ENCODE measurements around the gene MEIS2.

MEIS2 gene

DNA sequence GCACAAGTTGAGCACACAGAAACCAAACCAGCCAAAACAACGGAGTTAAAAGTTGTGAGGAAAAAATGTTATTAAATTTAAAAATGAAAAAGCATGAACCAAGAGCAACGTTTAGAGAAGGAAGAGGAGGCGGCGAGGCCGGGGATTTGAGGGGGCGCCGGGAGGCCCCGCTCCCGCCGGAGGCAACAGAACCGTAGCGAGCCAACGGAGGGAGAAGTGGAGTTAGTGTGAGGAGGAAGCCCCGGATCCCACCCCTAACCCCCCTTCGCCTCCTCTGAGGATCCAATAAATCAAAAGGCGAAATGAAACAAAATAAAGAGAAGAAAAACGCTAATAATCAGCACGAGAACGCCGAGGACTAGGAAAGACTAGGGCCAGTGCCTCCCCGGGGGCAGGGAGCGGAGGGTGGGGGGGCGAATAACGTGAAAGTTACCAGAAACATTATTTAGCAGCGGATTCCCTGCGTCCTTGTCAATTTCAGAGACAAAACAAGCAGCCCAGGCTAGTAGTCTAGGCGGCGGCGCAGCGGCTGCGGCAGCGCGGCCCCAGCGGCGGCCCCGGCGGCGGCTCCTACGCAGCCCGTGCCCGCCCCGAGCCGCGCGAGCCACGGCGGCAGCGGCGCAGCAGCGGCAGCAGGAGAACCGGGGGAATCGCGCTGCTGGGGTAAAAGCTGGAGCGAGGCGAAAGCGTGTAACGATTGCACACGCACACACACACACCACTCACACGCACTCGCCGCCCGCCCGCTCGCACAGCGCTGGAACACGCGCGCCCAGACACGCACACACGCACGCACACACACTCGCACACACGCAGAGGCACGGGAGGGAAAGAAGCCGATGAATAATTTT lies 1.7 kb downstream of the MEIS2 start:
- no peak for DNase-seq (ENCODE audit: low read depth, low spot score)

DNA sequence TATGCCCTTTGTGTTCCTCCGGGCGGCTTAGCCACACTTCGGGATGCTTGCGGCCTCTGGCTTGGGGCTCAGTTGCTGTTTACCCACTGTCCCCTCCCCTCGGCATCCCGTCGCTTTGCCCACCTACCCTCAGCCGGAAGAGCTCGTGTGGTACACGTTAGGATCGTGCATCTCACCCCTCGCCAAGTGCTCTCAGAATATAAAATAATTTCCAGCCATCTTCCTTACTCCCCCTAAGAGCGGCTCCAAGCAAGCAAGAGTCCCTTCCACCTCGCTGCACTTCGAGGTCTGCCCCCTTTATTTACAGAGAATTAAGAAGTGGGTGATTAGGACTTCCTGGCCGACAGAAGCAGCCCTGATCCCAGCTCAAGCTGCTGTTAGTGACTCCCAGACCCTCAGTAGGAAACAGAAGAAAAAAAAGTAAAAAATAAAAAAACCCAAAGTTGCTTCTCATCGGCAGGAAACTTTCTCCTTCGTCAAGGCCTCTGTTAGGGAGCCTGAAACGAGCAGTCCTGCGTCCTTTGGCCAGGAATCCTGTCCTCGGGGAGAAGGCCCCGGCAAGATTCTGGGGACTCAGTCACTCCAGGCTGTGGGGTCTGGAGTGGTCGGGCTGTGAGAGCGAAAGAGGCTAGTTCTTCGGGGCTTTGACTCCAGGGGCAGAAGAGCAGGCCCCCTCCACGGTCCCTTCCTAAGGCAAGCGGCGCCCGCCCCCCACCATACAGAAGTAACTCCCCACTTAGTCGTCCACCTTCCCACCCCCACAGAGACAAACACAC lies 3.0 kb downstream of the MEIS2 start:
- no peak for DNase-seq (ENCODE audit: low read depth, low spot score)

DNA sequence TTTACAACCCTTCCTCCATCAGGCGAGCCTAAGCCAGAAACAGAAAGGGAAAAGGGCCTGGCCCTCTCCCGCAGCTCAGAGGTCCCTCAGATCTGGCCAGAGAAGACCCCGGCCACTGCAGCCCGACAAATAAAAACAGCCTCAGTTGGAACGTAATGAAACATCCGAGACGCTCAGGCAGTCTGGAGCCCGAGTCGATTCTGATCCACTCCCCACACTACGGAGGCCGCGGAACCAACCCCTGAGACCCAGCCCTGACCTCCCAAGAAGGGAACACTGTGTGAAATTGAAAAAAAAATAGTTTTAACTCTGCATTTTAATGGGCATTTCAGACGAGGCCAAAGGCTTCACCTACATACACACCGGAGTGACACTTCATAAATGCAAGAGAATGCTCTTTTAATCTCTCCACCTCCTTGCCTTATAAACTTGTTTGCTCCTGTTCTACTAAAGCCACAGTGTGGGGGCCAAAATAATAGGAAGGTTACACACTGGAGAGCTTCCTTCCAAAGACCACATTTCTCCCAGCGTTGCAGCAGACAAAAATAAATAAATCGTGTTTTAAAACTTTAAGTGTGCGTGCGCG lies 3.7 kb downstream of the MEIS2 start:
- no peak for DNase-seq (ENCODE audit: low read depth, low spot score)

DNA sequence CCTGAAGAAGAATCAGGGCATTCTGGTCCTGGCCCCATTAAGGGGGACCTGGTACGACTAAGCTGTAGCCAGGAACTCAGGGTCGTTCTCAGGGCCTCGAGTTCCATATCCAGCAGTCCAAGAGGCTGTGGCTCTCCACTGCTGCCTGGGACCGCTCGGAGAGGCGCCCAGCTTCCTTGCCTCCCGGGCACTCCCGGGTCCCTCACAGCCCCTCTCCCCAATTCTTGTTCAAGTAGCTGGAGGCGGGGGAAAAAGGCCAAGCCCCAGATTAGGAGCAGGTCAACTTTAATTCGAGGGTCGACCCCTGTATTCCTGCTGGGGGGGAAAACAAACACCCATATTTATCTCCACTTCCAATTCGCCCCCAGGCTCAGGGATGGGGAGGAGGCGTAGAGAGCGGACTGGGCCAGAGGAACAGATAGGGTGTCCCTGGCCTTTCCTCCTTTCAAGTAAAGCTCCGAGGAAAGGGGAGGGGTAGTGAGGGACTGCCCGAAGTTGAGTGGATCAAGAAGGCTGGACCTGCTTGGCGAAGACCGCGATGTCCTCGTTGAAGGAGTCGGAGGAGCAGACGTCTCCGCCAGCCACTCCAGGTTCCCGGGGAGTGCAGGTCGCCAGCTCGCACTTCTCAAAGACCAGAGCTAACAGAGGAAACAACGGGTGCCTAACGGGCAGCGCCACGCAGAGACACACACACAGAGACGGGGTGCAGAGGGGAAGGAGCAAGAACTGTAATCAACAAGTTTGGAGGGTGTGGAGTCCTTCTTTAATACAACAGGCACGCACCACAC lies 4.4 kb downstream of the MEIS2 start:
- no peak for DNase-seq (ENCODE audit: low read depth, low spot score)

DNA sequence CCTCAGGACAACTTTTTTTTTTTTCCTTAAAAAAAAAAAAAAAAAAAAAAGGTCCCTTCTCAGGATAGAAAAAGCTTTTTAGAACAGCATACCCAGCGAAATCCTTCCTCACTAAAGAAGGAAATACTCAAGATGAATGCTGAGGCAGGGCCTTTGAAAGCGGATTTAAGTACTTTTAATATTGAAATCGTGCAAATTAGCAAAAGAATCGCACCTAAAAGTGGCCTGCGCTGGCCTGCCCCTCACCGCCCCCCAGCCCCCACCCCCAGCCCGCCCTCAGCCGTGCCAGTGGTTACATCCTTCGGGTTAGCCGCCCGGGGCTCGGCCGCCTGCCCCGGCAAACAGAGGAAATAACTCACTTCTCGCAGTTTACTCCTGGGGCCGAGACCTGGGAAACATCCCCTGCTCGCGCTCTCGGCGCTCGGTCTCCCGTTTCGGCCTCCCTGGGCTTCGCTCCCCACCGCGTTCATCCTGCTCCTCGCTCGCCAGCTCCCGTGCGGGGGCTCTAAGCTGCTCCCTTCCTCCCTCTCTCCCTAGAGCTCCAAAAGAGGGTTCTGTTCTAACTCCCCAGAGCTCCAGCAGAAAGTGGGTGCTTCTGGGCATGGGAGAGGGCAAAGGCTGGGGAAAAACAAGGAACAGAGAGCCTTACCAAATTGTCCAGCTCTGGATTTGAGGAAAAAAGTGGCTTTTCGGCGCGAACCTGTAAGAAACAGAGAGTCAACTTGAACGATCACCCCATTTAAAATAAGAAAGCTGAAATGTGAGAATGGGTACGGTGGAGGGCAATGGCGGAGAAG lies 5.2 kb downstream of the MEIS2 start:
- DNase-seq (ENCODE audit: low read depth, low spot score): no peak

DNA sequence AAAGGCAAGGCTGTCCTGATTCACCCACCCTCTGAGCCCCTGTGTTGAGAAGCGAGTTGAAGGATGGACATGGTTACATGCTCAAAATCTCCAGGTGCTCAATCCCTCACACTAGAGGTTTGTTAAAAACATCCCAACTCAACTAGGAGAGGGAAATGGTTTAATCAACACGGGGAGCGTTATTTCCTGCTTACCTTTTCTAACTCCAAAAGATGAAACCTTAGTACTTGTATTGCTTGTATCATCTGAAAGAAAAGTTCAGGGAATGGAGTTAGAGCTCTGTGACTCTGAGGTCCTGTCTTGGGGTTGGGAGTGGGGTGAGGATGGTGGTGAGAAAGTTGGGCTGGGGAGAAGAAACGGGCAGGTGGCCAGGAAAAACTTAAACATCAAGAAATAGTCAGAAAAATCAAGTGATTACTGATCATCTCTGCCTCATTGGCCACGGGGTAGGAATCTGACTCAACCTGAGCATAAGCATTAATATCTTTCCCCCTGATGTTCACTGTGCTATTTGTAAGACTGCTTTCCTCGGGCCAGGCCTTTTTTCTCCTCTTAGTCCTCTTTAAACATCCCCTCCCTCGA lies 5.9 kb downstream of the MEIS2 start:
- DNase-seq (ENCODE audit: low read depth, low spot score): no peak

DNA sequence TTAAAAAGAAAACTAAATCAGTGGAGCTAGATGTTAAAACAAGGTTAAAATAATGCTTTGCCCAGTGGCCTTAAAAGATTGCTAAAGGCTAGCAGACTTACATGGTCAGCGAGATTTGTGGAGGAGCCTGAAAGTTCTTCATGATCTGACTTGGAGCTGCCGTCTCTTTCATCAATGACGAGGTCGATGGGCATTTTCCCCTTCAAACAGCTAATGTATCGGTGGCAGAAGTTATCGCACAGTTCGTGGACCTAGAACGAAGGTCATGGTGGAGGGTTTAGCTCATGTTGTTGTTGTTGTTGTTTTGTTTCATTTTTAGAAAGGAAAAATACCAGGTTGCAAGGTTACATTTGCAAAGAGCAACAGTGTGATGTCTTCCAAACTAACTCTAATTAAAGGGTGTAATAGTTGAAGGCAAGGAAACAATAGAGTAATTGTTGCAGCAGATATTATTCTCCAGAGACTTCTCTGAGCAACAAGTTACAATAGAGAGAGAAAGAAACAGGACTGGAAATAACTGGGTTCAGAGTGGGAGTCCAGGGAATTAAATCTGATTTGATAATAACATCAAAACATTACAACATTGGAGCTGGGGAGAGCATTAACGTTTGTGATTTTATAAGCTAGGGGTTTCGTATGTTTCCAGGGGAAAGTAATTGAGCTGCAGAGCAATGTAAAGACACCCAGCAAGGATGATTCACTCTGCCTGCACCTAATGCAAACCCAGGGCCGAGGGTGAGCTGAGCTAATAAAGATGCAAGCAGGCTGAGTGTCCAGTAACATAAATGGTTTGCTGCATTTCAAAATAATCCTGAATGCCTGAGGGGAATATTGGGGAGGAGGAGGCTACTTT lies 6.6 kb downstream of the MEIS2 start:
- DNase-seq (ENCODE audit: low read depth, low spot score): no peak

DNA sequence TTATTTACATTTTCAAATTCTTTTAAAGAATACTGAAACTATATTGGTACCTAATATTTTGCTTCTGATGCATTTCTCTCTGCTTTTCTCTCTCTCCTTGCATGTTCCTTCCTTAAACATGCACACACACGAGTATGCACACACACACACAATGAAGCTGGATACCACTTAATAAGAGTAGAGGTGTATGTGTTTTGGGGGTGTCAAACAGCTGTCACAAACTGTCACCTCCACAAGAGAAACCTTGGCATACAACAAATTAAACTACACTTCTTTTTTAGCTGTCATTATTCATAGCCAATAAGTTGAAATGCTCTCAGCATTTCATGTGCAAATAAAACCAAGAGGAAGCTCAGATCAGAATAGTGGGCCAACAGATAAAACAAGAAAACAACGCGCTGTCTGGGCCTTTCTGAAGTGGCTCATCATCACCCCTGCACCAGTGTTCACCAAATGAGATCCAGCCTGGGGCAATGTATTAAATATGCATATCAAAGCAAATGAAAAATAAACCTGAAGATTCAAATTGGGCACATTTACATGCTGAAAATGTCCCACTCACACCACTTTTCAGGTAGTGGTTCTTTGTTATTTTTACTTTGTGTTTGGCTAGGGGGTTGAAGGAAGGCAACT lies 9.7 kb downstream of the MEIS2 start:
- DNase-seq (ENCODE audit: low read depth, low spot score): no peak

DNA sequence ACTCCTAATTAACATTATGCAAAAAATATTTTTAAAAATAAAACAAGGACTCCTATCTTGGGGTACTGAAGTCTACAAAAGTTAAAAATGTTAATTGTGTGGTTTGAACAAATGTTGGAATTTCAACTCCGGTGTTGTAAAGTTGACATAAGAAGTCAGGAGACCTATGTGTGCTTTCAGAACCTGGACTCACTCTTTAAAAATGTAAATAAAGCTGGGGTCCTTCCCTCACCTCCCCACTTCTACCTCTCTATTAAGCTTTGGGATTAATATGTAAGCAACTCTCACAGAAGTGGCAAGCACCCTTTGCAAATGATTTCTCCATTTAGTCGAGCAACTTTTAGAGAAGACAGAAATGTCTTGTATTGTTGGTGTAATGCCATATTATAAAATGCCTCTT lies 11.9 kb downstream of the MEIS2 start:
- no peak for DNase-seq (ENCODE audit: low read depth, low spot score)

DNA sequence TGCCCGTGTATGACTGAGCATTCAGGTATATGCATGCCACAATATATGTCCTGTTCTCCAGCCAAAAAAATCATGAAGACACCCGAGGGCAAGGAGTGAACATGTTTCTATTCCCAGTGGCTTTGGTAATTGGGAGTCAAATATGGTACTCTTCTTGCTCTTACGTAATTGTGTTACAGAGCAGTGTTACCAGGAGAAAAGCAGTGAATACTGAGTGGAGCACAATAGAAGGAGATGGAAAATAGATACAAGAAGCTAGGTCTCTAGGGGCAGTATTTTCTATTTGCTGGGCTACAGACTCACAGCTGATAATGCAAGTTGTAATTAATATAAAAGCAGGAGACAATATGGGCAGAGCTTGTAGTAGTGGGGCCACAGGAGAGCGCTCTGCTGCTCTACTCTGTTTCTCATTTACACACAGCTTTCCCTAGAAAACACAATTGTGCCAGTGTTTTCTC lies 13.2 kb downstream of the MEIS2 start:
- DNase-seq (ENCODE audit: low read depth, low spot score): no peak

DNA sequence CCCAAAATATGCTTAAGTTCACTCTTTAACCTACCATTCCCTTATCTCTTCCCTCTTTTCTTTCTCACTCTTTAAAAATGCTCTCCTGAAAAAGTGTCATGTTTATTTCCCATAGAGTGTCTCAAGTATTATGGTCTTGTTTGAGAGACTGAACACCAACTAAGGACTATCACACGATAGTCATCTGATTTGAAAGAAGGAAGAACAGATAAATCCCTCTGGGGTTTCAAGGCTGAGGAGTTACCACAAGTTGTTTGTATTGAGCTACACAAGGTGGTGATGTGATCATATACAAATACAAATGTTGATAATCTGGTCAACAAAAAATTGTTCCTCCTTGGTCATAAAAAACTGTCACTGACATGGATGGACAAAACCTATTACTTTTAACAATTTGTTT lies 13.8 kb downstream of the MEIS2 start:
- no peak for DNase-seq (ENCODE audit: low read depth, low spot score)

DNA sequence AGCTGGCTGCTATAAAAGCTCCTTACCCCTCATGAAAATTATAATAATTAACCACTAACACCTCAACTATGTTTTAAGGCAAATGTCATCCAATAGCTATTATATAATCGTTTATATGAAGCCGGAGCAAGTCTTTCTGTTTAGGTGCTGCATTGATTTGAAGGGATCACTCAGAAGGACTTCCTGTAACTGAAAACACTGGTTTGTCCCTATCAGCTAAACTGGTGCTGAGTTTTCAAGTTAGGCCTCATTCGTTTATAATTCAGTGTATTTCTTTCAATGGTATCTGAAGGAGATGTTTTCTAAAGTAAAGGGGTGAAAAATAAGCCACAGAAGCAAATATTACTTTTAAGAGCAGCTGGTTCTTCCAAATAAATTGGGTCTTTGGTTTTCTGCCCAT lies 14.2 kb downstream of the MEIS2 start:
- no peak for DNase-seq (ENCODE audit: low read depth, low spot score)

DNA sequence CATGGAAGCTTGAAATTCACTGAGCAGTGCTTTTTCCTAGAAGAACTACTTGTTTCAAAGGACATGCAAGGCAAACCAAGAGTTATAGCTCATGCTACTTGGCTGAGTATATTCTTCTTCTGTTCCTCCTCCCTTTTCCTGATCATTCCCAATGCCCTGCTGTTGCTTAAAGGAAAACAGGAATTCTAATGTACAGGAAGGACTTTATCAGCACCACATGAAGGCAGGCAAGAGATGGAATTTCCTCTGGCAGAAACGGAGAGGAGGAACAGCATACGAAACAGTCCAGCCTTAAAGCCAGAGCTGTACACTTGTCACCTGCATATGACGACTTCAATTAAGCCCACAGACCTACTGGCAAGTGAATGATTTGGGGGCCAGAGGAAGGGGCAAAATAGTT lies 15.7 kb downstream of the MEIS2 start:
- DNase-seq (ENCODE audit: low read depth, low spot score): no peak

DNA sequence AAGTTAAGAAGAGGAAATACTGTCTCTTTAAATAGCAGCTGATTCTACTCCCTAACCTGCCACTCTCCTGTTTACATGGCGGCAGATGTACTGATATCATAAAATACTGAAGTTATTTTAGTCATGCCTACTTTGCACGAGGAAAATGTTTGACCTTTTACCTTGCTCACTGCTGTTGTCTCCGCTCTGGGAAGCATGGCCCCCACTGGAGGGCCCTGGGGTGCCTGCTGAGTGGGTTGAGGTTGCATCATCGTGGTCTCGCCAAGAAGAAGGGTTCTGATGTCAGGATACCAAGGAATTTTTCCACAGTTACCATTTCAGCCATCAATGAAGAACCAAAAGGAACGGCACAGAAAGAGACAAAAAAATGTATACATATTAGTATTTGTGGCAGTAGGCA lies 16.7 kb downstream of the MEIS2 start:
- no peak for DNase-seq (ENCODE audit: low read depth, low spot score)

DNA sequence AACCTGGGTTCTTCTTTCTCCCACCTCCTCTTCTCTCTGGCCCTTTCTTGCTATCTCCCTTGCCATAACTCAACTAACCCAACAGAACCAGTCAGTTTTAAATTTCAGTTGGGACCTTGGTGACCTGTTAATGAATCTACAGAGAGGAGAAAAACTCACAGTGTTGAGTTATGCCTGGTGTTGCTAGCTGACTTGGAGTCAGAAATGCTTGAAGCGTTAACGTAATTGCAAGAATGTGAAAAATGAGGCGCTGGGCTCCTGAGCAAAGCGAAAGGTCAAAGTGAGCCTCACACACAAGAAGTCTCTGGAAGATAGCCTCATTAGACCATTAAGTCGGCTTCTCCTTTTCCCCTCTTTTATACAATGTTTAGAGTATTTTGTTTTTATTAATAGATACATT lies 18.4 kb downstream of the MEIS2 start:
- no peak for DNase-seq (ENCODE audit: low read depth, low spot score)

DNA sequence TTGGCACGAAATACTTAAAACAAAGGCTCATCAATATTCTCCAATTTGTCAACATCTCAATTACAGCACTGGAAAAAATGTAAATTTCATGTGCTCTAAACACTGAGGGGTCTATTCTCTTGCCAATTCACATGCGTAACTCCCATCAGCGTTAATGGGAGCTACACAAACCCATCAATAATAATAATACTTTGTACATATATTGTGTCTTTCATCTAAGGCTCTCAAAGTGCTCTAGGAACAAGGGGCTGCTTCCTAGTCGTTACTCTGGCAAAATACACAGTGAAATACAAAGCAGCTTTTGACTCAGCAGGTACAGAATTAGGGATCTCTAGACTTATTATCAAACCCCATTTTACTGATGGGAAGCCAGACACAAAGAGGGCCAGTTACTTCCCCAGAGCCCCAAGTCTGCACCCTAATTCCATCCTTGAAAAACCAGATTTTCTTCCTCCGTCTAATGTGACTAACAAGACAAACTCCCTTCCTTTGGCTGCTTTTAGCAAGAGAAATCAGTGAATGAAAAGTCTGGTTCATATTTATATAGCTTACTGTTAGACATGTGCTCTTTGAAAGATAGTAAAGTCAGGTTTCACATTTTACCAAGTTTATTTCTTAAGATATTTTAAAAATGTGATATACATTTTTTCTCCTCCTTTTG lies 20.0 kb downstream of the MEIS2 start:
- no peak for DNase-seq (ENCODE audit: low read depth, low spot score)

DNA sequence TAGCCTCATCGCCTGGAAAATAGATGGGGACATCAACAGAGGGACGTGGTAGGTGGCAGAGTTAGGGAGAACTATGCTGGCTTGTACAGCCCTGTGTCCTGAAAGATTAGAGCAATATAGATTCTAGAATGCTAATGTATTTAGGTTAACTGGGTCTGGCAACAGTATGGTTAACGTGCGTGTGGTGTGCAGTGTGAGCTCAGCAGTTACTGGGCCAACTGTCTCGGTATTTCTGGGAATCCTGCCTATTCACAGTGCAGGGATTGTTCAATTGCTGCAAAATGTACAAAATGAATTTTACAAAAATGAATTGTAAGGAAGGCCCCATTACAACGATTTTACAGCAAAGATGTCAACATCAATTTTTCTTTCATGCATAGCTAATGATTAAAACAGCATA lies 20.6 kb downstream of the MEIS2 start:
- no peak for DNase-seq (ENCODE audit: low read depth, low spot score)

DNA sequence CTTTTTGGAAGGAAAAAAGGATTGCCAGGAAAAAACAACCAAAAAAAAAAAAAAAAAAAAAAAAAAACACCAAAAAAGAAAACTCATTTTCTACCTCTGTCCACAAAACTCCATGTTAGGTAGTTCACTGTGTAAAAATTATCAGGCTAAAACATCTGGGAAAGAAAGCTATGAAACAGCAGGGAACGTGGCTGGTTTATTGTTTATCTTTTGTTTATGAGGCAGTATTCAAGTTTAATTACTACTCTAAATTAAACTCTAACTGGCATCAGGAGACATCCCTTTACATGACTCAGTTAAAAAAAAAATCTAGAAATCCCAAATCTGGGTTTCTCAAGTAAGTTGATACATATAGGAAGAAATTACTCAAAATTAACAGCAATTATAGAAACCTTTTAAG lies 21.8 kb downstream of the MEIS2 start:
- no peak for DNase-seq (ENCODE audit: low read depth, low spot score)

Data from smooth muscle cell of the brain vasculature (primary cell).